ENCODE measurements around the gene MMP14. TPM values are rescaled to one million over a fixed set of nuclear protein-coding genes. Genes with fewer than 3 reads are reported as not detected.

The MMP14 gene
- total RNA-seq, 1 donor from 2014 or later, result 8.3 TPM

DNA sequence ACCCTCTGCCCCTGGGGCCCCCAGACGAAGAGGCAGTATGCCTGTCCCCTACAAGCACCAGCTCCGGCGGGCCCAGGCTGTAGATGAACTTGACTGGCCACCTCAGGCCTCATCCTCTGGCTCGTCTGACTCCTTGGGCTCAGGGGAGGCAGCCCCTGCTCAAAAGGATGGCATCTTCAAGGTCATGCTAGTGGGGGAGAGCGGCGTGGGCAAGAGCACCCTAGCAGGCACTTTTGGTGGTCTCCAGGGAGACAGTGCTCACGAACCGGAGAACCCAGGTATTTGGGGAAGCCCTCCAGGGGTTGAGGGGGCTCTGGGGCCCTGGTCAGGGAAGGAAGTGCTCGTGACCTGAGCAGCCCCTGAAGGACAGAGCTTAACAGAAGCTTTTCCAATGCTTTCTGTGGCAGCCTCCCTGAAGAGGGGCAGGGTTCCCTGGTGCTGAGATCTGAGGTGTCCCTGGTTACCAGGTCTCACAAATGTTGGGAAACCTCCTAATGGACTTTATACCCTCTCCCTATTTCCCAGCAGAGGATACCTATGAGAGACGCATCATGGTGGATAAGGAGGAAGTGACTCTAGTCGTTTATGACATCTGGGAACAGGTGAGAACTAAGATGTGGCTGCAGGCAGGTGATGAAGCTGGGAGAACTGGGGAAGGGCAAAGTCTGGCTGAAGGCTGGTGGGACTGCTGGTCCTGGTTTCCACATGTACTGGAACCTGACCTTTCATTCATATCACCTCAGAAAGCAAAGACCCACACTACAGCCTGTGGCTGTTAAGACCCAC lies 48.5 kb downstream of the MMP14 start:
- DNase-seq, result no peak

DNA sequence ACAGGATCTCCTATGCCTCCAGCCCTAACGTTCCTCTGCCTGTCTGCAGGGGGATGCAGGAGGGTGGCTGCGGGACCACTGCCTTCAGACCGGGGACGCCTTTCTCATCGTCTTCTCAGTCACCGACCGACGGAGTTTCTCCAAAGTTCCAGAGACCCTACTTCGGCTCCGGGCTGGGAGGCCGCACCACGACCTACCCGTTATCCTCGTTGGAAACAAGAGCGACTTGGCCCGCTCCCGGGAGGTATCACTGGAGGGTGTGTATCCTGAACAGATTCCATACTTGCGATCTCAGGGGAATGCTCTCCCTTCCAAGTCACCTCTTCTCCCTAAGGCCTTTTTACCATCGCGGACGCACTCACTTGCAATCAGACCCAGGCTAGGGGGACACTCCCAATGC lies 49.6 kb downstream of the MMP14 start:
- DNase-seq, result no peak

DNA sequence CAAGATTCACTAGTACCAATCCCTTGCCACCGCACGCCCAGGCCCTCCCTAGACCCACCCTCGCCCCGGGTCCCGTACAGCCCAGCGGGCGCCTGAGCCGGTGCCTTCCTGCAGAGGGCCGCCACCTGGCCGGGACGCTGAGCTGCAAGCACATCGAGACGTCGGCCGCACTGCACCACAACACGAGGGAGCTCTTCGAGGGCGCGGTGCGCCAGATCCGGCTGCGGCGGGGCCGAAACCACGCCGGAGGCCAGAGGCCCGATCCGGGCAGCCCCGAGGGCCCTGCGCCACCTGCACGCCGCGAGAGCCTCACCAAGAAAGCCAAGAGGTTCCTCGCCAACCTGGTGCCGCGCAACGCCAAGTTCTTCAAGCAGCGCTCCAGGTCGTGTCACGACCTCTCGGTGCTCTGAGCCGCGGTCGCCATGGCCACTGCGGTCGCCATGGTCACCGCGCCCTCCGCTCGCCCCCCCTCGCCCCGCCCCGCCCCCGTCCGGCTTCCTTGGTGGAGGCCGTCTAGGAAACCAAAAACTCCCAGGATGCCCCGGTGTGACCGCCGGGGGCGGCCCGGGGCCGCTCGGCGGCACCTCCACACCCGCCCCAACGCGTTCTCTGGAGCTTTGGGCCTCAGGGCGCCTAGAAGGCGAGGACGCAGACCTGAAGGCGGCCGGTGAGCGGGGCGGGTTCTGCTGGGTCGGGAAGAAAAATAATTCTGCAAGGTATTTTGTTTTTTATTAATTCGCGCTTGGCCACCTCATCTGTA lies 50.3 kb downstream of the MMP14 start:
- no peak for DNase-seq

DNA sequence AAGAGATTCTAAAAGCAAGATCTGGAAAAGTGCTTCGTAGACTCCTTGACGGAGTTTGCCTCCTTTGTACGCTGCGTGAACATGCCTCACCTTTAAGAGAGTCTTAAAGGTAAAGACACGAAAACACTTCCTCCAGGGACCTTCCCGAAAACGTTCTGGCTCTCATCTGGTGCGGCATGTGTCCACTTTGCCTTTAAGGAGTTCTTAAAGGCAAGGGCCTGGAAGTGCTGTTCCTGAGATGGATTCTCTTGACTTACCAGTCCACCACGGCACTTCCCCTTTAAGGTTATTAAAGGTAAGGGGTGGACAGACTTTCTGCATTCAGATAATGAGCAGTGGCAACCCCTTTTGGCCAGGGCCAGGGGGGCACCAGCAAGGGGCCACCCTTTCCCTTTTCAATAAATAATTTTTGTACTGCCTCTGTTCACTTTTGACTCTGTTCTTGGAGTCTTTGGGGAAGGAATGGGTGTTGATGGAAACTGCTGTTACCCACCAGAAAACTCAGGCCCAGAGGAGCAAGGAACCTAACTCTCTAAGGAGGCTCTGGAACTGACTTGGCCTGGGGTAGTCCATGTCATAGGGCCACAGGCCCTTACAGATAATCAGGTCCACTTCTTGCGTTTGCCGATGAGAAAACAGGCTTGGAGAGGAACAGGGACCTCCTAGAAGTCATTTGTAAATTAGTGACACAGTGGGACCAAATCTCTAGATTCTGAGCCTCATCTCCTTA lies 51.0 kb downstream of the MMP14 start:
- no peak for DNase-seq

DNA sequence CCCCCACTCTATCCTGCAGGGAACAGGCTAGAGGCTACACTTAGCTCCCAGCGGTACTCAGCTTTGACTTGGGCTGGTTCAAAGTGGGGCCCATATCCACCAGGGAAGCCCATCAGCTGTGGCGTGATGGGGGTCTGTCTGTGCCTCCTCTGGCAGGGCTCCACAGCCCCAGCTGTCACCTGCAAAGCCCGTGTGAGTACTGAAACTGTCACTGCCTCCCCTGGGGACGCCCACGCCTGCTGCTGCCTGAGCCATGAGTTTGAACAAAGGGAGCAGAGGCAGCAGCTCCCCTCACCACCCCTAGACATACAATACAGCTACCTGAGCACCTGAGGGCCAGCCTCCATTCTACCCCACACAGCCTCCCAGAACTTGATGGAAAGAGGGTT lies 51.6 kb downstream of the MMP14 start:
- DNase-seq, result no peak

GRCh38 chr14:22888662-22889061 lies 52.3 kb downstream of the MMP14 start:
- no peak for DNase-seq

DNA sequence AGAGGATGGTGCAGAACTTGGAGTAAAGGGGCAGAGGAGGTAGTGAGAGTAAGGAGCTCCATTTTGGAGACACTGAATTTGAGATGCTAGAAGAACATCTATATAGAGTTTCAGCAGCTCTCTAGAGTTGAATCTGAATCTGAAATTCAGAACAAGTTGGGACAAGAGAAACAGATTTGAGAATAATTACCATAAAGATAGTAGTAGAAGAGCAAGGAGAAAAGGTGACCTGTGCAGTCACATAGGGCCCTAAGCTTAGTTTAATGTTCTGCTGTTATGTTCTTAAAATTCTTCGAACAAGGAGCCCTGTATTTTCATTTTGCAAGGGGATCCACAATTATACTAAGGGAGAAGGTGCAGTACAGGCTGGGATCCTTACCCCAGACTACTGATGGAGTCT lies 54.0 kb downstream of the MMP14 start:
- no peak for DNase-seq

- no peak for DNase-seq
Observed at GRCh38 chr14:22892488-22892887, 56.1 kb downstream of the MMP14 start.

- no peak for DNase-seq
Observed at GRCh38 chr14:22893706-22894105, 57.3 kb downstream of the MMP14 start.

DNA sequence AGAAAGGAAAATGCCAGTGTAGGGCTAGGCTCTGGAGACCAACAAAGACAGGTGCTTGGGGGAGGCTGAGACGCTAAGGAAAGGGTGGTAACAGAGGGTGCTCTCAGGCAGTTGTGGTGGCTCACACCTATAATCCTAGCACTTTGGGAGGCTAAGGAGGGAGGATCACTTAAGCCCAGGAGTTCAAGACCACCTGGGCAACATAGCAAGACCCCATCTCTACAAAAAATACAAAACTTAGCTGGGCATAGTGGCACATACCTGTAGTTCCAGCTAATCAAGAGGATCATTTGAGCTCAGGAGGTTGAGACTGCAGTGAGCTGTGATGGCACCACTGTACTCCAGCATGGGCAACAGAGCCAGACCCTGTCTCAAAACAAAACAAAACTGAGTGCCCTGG lies 59.0 kb downstream of the MMP14 start:
- DNase-seq, result no peak

GRCh38 chr14:22896356-22896755 lies 60.0 kb downstream of the MMP14 start:
- no peak for DNase-seq

- DNase-seq, result no peak
Observed at GRCh38 chr14:22896760-22897159, 60.4 kb downstream of the MMP14 start.

DNA sequence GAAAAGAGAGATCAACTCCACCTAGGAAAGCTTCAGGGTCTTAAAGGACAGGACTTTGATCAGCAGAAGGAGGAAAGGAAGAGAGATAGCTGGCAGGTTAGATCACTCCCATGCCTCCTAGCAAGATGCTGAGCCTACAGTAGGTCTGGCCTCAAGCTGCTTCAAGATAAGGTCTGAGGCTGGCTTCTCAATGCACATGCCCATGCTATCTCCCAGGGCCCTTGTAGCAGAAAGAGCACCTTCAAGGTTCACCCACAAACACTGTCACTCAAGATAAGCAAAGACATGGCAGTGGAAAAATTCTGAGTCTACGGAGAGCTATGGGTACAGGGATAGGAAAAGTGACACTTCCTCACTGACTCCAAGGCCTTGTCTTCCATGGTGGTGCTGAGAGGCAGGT lies 61.0 kb downstream of the MMP14 start:
- no peak for DNase-seq

Small RNA genes within 50 kb of the gene (small RNA-seq; reads per million reads assigned to genes)
- not detected for gene RF00019

Other genes starting within 250 kb of the MMP14 start
- 72.5 TPM for gene DAD1, start 247.4 kb upstream of the MMP14 start, total RNA-seq
- 3.4 TPM for gene ABHD4, start 238.3 kb upstream of the MMP14 start, total RNA-seq
- gene OR6J1, start 192.2 kb upstream of the MMP14 start, total RNA-seq, result not detected
- 33.5 TPM for gene OXA1L, start 69.9 kb upstream of the MMP14 start, total RNA-seq
- gene SLC7A7, start 21.1 kb upstream of the MMP14 start, total RNA-seq, result 3.3 TPM
- 16.4 TPM for gene MRPL52, start 6.7 kb upstream of the MMP14 start, total RNA-seq
- gene LRP10, start 35.2 kb downstream of the MMP14 start, total RNA-seq, result 3.4 TPM
- 1.7 TPM for gene REM2, start 46.6 kb downstream of the MMP14 start, total RNA-seq
- gene RBM23, start 82.6 kb downstream of the MMP14 start, total RNA-seq, result 78.6 TPM
- gene PRMT5, start 92.8 kb downstream of the MMP14 start, total RNA-seq, result 39.8 TPM
- gene HAUS4, start 120.5 kb downstream of the MMP14 start, total RNA-seq, result 20.9 TPM
- gene AJUBA, start 146.0 kb downstream of the MMP14 start, total RNA-seq, result 8.1 TPM
- gene C14orf93, start 173.6 kb downstream of the MMP14 start, total RNA-seq, result 5.5 TPM
- 149 TPM for gene PSMB5, start 198.3 kb downstream of the MMP14 start, total RNA-seq
- not detected for gene PSMB11, start 205.6 kb downstream of the MMP14 start, total RNA-seq
- gene CDH24, start 220.9 kb downstream of the MMP14 start, total RNA-seq, result 10.3 TPM

Measured in occipital lobe (tissue), 3 donors.